Cortex of kidney (tissue), 1 donor: ENCODE data around the gene L3MBTL3.

ENCODE experiments used
- DNase-seq: peaks from one replicate; lab custom pipeline; 2025; lab: John Stamatoyannopoulos, UW

Gene L3MBTL3

GRCh38 chr6:130018292-130018743 is at the start of gene L3MBTL3:
Gene L3MBTL3 (plus strand): TSS chr6:130018581. CDS start chr6:130042700, 24,119 bp downstream.
- DNase-seq: no peak

GRCh38 chr6:129969064-129969463 is 49.3 kb upstream of the L3MBTL3 start:
- DNase-seq: no peak

- DNase-seq: no peak
Measured at GRCh38 chr6:129976110-129976509, 42.3 kb upstream of the L3MBTL3 start.

- no peak for DNase-seq
Measured at GRCh38 chr6:129978148-129978916, 40.0 kb upstream of the L3MBTL3 start.

- DNase-seq: no peak
Measured at GRCh38 chr6:129980821-129981220, 37.6 kb upstream of the L3MBTL3 start.

GRCh38 chr6:129981598-129981997 is 36.8 kb upstream of the L3MBTL3 start:
- DNase-seq: no peak

- no peak for DNase-seq
Measured at GRCh38 chr6:129989396-129989795, 29.0 kb upstream of the L3MBTL3 start.

GRCh38 chr6:129992881-129993280 is 25.5 kb upstream of the L3MBTL3 start:
- no peak for DNase-seq

GRCh38 chr6:129994410-129994809 is 24.0 kb upstream of the L3MBTL3 start:
- DNase-seq: no peak

- no peak for DNase-seq
Measured at GRCh38 chr6:129996387-129996786, 22.0 kb upstream of the L3MBTL3 start.

GRCh38 chr6:130000526-130001421 is 17.6 kb upstream of the L3MBTL3 start:
- no peak for DNase-seq

GRCh38 chr6:130008236-130008873 is 10.0 kb upstream of the L3MBTL3 start:
- no peak for DNase-seq

GRCh38 chr6:130009146-130009545 is 9.2 kb upstream of the L3MBTL3 start:
- DNase-seq: no peak

GRCh38 chr6:130010387-130010786 is 8.0 kb upstream of the L3MBTL3 start:
- DNase-seq: no peak

GRCh38 chr6:130012728-130013127 is 5.7 kb upstream of the L3MBTL3 start:
- DNase-seq: no peak

- DNase-seq: no peak
Measured at GRCh38 chr6:130018744-130019325, 454 bp downstream of the L3MBTL3 start.

- no peak for DNase-seq
Measured at GRCh38 chr6:130019326-130020072, 1.1 kb downstream of the L3MBTL3 start.

GRCh38 chr6:130020073-130020906 is 1.9 kb downstream of the L3MBTL3 start:
- DNase-seq: no peak

- DNase-seq: no peak
Measured at GRCh38 chr6:130020907-130021629, 2.7 kb downstream of the L3MBTL3 start.

- no peak for DNase-seq
Measured at GRCh38 chr6:130026859-130027258, 8.5 kb downstream of the L3MBTL3 start.
